IMR-90 (cell line): ENCODE data around the gene EFHD2.

Experiments used
- FOS ChIP-seq: fragments of 150-350 bp; IDR thresholded peaks from 2 replicates; pipeline ENCODE4 v1.6.1; 2016; ENCODE audit warnings: low read depth, low read length
- MAFK ChIP-seq: IDR thresholded peaks from 2 replicates; pipeline ENCODE4 v1.6.1; 2012; ENCODE audit warnings: low read depth, low read length, improper control_type of control experiment
- POLR2A ChIP-seq: IDR thresholded peaks from 2 replicates; pipeline ENCODE4 v1.6.1; 2012; ENCODE audit warnings: mild to moderate bottlenecking, low read depth, low read length
- RAD21 ChIP-seq: IDR thresholded peaks from 2 replicates; pipeline ENCODE4 v1.6.1; 2012; ENCODE audit warnings: low read length, improper control_type of control experiment
- RCOR1 ChIP-seq: IDR thresholded peaks from 2 replicates; pipeline ENCODE4 v1.6.1; 2012; ENCODE audit warnings: mild to moderate bottlenecking, low read length, improper control_type of control experiment; ENCODE audit not compliant: insufficient replicate concordance
- TF ChIP-seq, protein P1 (sequence below): conservative IDR thresholded peaks from 2 replicates; pipeline ENCODE4 v1.5.1; 2012; ENCODE audit warnings: mild to moderate bottlenecking, low read depth, low read length, improper control_type of control experiment

DNA sequence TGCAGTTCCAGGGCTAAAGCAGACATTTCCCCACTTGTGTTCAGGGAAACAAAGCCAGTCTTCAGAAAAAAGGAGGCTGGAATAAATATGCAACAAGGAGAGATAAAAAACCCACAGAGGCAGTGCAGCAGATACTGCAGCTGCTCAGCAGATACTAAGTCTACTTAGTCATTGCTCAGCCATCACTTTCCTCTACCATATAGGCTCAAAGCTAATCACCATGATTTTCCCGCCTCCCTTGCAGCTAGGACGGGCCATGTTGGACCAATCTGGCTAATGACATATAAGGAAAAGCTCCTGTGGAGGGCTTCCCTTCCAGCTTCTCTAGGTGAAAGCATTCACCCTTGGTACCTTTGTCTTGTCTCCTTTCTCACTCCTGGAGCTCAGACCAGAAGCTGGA is 10.0 kb upstream of the EFHD2 start:
- TF ChIP-seq, protein P1, sequence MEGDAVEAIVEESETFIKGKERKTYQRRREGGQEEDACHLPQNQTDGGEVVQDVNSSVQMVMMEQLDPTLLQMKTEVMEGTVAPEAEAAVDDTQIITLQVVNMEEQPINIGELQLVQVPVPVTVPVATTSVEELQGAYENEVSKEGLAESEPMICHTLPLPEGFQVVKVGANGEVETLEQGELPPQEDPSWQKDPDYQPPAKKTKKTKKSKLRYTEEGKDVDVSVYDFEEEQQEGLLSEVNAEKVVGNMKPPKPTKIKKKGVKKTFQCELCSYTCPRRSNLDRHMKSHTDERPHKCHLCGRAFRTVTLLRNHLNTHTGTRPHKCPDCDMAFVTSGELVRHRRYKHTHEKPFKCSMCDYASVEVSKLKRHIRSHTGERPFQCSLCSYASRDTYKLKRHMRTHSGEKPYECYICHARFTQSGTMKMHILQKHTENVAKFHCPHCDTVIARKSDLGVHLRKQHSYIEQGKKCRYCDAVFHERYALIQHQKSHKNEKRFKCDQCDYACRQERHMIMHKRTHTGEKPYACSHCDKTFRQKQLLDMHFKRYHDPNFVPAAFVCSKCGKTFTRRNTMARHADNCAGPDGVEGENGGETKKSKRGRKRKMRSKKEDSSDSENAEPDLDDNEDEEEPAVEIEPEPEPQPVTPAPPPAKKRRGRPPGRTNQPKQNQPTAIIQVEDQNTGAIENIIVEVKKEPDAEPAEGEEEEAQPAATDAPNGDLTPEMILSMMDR: no peak
- no peak for TF ChIP-seq POLR2A
- no peak for TF ChIP-seq RCOR1
- TF ChIP-seq RAD21: no peak
- TF ChIP-seq MAFK: no peak
- no peak for TF ChIP-seq FOS
